ENCODE data around the gene NTRK1. TPM values are rescaled to one million over a fixed set of nuclear protein-coding genes. Genes with fewer than 3 reads are reported as not detected.

Gene NTRK1
- total and polyA plus RNA-seq, 4 donors: 0.13 to 0.17 (median 0.14) TPM

DNA sequence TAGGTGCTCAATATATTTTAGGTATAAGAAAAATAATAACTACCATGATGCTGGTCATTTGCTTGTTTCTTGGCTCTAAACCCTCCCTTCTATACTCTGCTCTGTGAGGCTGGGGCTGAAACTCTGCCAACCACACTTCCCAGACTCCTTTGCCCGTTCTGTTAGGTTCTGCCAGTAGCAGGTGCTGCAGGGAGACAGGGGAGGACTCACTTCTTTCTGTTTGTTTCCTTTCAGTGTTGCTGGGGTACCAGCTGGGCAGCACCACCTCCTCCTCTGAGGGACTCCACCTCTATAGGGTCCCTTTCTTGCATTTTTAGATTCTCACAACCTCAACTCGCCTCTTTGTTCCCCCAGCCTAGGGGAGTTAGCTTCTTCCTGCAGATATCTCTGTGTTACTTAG, 27.1 kb upstream of the NTRK1 start:
- Histone ChIP-seq H3K4me1 (ENCODE audit: control insufficient read depth in 4 of 4, insufficient read depth in 4 of 4, low read length in 3 of 4) (no peaks in the 10 kb centered on the region), H3K9me3 (ENCODE audit: control insufficient read depth in 4 of 4, low read length in 3 of 4) (no peaks in the 10 kb centered on the region), H3K36me3 (ENCODE audit: control insufficient read depth in 4 of 4, insufficient read depth in 3 of 4, low read depth in 1 of 4, low read length in 3 of 4) (no peaks in the 10 kb centered on the region), H3K9ac (ENCODE audit: low read depth in 1 of 2, low read length in 2 of 2) (no peak overlapping the region), H3K27ac (ENCODE audit: low read depth in 1 of 2, low read length in 2 of 2) (no peak overlapping the region), H3K4me3 (ENCODE audit: low read depth in 1 of 3, low read length in 3 of 3) (no peak overlapping the region), H3K27me3 (ENCODE audit: control insufficient read depth in 4 of 4, insufficient read depth in 4 of 4, low read length in 3 of 4) (peaks cover 0 to 2% (median 0%) of the 10 kb centered on the region in 4 donors)
- TF ChIP-seq EGR1 (IDR thresholded peaks at IDR 0.05; ENCODE audit: low read depth in 2 of 2): no peak
- TF ChIP-seq JUND (IDR thresholded peaks at IDR 0.05): no peak
- no peak for TF ChIP-seq SP1 (IDR thresholded peaks at IDR 0.05)
- TF ChIP-seq GABPA (IDR thresholded peaks at IDR 0.05 in 1 of 2, conservative IDR thresholded peaks at IDR 0.05 in 1 of 2): no peak
- TF ChIP-seq RAD21 (IDR thresholded peaks at IDR 0.05): no peak
- TF ChIP-seq RXRA (IDR thresholded peaks at IDR 0.05): no peak
- TF ChIP-seq HNF4G (IDR thresholded peaks at IDR 0.05): no peak
- TF ChIP-seq FOXA2 (IDR thresholded peaks at IDR 0.05): no peak
- TF ChIP-seq TAF1 (conservative IDR thresholded peaks at IDR 0.05): no peak
- TF ChIP-seq HNF4A (conservative IDR thresholded peaks at IDR 0.05): no peak
- TF ChIP-seq, protein P1, sequence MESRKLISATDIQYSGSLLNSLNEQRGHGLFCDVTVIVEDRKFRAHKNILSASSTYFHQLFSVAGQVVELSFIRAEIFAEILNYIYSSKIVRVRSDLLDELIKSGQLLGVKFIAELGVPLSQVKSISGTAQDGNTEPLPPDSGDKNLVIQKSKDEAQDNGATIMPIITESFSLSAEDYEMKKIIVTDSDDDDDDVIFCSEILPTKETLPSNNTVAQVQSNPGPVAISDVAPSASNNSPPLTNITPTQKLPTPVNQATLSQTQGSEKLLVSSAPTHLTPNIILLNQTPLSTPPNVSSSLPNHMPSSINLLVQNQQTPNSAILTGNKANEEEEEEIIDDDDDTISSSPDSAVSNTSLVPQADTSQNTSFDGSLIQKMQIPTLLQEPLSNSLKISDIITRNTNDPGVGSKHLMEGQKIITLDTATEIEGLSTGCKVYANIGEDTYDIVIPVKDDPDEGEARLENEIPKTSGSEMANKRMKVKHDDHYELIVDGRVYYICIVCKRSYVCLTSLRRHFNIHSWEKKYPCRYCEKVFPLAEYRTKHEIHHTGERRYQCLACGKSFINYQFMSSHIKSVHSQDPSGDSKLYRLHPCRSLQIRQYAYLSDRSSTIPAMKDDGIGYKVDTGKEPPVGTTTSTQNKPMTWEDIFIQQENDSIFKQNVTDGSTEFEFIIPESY (IDR thresholded peaks at IDR 0.05): no peak
- no peak for TF ChIP-seq FOXA1 (IDR thresholded peaks at IDR 0.05)
- no peak for TF ChIP-seq NR2F2 (IDR thresholded peaks at IDR 0.05)
- TF ChIP-seq REST (IDR thresholded peaks at IDR 0.05): no peak
- 50% methylated on average over 2 of the region's 2 CpGs for WGBS
- DNase-seq (ENCODE audit: low spot score): no peak

GRCh38 chr1:156834322-156834721, 26.3 kb upstream of the NTRK1 start:
- DNase-seq (ENCODE audit: low spot score): no peak
- Histone ChIP-seq H3K27ac (ENCODE audit: low read depth in 1 of 2, low read length in 2 of 2) (no peak overlapping the region), H3K9ac (ENCODE audit: low read depth in 1 of 2, low read length in 2 of 2) (no peak overlapping the region), H3K4me1 (ENCODE audit: control insufficient read depth in 4 of 4, insufficient read depth in 4 of 4, low read length in 3 of 4) (no peaks in the 10 kb centered on the region), H3K36me3 (ENCODE audit: control insufficient read depth in 4 of 4, insufficient read depth in 3 of 4, low read depth in 1 of 4, low read length in 3 of 4) (no peaks in the 10 kb centered on the region), H3K27me3 (ENCODE audit: control insufficient read depth in 4 of 4, insufficient read depth in 4 of 4, low read length in 3 of 4) (peaks cover 0 to 2% (median 0%) of the 10 kb centered on the region in 4 donors), H3K9me3 (ENCODE audit: control insufficient read depth in 4 of 4, low read length in 3 of 4) (no peaks in the 10 kb centered on the region), H3K4me3 (ENCODE audit: low read depth in 1 of 3, low read length in 3 of 3) (no peak overlapping the region)
- 71% methylated on average over 3 of the region's 3 CpGs for WGBS
- no peak for TF ChIP-seq JUND (IDR thresholded peaks at IDR 0.05)
- TF ChIP-seq FOXA2 (IDR thresholded peaks at IDR 0.05): no peak
- TF ChIP-seq YY1 (IDR thresholded peaks at IDR 0.05): no peak
- no peak for TF ChIP-seq ATF3 (IDR thresholded peaks at IDR 0.05)
- TF ChIP-seq EGR1 (IDR thresholded peaks at IDR 0.05; ENCODE audit: low read depth in 2 of 2): no peak
- TF ChIP-seq HNF4G (IDR thresholded peaks at IDR 0.05): no peak
- TF ChIP-seq NR2F2 (IDR thresholded peaks at IDR 0.05): no peak
- TF ChIP-seq FOXA1 (IDR thresholded peaks at IDR 0.05): no peak
- TF ChIP-seq GABPA (IDR thresholded peaks at IDR 0.05 in 1 of 2, conservative IDR thresholded peaks at IDR 0.05 in 1 of 2): no peak
- no peak for TF ChIP-seq REST (IDR thresholded peaks at IDR 0.05)
- TF ChIP-seq CTCF (IDR thresholded peaks at IDR 0.05; ENCODE audit: low read depth, low read length, missing input control): no peak
- TF ChIP-seq RAD21 (IDR thresholded peaks at IDR 0.05): no peak
- no peak for TF ChIP-seq TAF1 (conservative IDR thresholded peaks at IDR 0.05)
- TF ChIP-seq RXRA (IDR thresholded peaks at IDR 0.05): no peak
- TF ChIP-seq HNF4A (conservative IDR thresholded peaks at IDR 0.05): no peak
- TF ChIP-seq, protein P1 (IDR thresholded peaks at IDR 0.05): no peak
- TF ChIP-seq, protein P2, sequence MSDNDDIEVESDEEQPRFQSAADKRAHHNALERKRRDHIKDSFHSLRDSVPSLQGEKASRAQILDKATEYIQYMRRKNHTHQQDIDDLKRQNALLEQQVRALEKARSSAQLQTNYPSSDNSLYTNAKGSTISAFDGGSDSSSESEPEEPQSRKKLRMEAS (IDR thresholded peaks at IDR 0.05): no peak

All from liver (tissue), 9 donors.